ENCODE results near the gene VAC14.

- TF ChIP-seq CTCF (conservative IDR thresholded peaks at IDR 0.05 in 1 of 2, IDR thresholded peaks at IDR 0.05 in 1 of 2; ENCODE audit: extremely low read depth in 1 of 2, insufficient read depth in 1 of 2, low read depth in 1 of 2, low read length in 2 of 2): no peak
- no peak for TF ChIP-seq EZH2 (IDR thresholded peaks at IDR 0.05; ENCODE audit: borderline replicate concordance, low read length)
Measured at GRCh38 chr16:70730944-70731343, 70.0 kb downstream of the VAC14 start.
